ENCODE data around the gene OCIAD2.
"Not testable (repeated sequence)": the region's sequence is repeated elsewhere in the genome, so short reads cannot be mapped to it uniquely, and the experiment has no call there.

OCIAD2 gene

DNA sequence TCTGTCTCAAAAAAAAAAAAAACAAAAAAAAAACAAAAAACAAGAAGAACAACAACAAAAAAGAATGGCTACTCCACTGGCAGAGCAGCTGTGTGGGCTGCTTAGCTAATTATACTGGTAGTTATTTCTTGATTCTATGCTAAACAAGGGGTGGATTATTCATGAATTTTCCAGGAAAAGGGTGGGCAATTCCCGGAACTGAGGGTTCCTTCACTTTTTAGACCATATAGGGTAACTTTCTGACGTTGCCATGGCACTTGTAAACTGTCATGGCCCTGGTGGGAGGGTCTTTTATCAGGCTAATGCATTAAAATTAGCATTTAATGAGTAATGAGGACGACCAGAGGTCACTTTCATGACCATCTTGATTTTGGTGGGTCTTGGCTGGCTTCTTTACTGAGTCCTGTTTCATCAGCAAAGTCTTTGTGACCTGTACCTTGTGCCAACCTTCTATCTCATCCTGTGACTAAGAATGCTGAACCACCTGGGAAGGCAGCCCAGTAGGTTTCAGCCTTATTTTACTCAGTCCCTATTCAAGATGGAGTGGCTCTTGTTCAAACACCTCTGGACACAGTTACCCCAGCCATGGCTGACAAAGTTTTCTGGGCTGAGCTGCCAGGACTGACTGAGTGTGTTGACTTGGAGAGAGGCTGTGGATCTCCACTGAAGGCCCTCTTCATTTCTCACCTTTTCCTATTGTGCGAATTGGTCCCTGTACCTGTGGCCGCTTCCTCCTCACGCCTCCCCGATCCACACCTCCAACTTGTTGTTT, 1.3 kb upstream of the OCIAD2 start:
- DNase-seq (ENCODE audit: low spot score): no peak

- no peak for DNase-seq (ENCODE audit: low spot score)
Measured at GRCh38 chr4:48905363-48906015, 1.1 kb downstream of the OCIAD2 start.

GRCh38 chr4:48904541-48905142, 1.9 kb downstream of the OCIAD2 start:
- no peak for DNase-seq (ENCODE audit: low spot score)

GRCh38 chr4:48904101-48904500, 2.5 kb downstream of the OCIAD2 start:
- no peak for DNase-seq (ENCODE audit: low spot score)

DNA sequence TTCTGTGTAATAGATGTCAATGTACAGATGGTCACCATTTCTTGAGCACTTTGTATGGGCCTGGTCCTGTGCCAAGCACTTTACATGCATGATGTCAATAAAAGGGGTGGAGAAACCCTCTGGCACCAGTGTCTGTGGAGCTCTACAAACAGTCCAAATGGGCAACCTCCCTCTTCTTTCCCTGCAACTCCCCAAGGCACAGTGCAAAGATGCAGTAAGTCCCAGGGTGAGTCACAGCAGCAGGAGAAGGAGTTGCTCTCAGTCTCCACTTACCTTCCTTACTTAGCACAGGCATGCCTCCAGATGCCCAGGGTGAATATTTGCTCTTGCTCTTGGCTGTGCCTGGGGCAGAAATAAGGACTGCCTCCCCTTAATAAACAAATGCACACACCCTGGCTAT, 4.3 kb downstream of the OCIAD2 start:
- DNase-seq (ENCODE audit: low spot score): no peak

DNA sequence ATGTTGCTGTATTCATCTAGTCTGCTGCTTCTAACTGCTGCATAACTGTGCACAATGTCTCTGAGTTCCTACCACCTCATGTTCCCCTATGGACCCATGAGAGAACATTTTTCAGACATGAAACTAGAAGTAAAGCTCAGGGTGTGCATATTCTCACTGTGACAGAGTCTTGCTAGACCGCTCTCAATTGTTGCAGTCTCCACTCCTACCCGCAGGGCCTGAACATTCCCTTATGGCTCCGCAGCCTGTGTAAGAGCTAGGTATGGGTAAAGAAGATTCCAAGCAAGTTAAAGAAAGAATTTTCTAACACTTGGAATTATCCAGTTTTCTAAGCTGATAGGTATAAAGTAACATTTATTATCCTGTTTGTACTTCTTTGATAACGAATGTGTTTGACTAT, 5.4 kb downstream of the OCIAD2 start:
- DNase-seq (ENCODE audit: low spot score): no peak

DNA sequence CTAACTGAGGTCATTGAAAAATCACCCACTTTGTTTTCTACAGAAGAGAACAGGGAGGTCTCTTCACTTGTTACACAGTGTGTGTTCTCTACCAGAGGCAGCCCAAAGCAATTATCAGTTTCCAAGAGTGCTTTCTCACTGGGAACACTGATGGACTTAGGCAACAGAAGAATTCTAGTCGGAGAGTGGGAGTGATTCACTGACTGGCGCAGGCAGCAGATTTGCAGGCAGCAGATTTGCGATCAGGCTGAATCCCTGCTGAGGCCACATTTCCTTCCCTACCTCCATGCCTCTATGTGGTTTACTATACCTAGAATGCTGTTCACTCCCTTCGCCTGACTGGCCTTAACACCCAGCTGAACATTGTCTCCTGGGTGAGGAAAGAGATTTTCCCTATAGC, 6.6 kb downstream of the OCIAD2 start:
- no peak for DNase-seq (ENCODE audit: low spot score)

GRCh38 chr4:48899432-48899749, 7.2 kb downstream of the OCIAD2 start:
- no peak for DNase-seq (ENCODE audit: low spot score)

GRCh38 chr4:48898733-48899431, 7.7 kb downstream of the OCIAD2 start:
- no peak for DNase-seq (ENCODE audit: low spot score)

GRCh38 chr4:48896845-48897244, 9.7 kb downstream of the OCIAD2 start:
- DNase-seq (ENCODE audit: low spot score): no peak

GRCh38 chr4:48891028-48891619, 15.4 kb downstream of the OCIAD2 start:
- DNase-seq (ENCODE audit: low spot score): no peak

GRCh38 chr4:48889750-48890149, 16.8 kb downstream of the OCIAD2 start:
- DNase-seq (ENCODE audit: low spot score): not testable (repeated sequence)

GRCh38 chr4:48881646-48882045, 24.9 kb downstream of the OCIAD2 start:
- DNase-seq (ENCODE audit: low spot score): not testable (repeated sequence)

DNA sequence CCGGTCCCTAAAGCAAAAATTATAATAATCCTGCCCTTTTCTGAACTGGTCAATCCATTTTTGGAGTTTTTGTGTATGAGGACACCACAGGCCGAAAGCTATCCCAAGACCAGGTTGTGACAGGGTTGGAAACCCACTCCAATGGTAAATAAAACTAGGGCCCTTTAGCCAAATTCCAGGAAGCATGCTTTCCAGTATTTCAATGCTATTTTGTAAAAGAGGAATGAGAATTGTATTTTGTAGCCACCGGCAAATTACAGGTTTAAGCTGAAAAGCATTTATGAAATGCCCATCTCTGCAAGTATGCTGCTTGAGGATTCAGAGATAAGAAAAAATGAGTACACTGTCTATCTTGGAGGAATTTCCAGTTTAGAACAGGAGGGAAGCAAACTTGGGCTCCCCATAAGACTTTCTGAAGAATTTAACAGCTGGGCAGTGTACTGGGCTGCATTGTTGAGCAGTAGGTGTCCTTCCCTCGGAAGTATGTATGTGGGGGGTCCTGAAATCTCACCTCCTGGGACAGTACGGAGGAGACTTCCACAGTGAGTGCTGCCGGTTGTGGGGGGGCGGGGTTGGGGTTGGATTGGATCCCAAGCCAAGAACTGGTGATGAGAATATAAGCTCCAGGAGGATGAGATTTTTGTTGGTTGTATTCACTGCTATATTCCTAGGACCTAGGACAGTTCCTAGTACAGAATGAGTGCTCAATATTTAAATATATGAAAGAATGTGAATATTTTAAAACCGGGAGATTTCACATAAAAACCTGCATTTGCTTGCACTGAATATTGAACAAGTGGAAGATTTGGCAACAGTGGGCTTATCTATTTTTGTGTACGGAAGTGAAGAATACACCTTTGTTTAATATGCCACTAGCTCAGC, 26.8 kb downstream of the OCIAD2 start:
- DNase-seq (ENCODE audit: low spot score): no peak

DNA sequence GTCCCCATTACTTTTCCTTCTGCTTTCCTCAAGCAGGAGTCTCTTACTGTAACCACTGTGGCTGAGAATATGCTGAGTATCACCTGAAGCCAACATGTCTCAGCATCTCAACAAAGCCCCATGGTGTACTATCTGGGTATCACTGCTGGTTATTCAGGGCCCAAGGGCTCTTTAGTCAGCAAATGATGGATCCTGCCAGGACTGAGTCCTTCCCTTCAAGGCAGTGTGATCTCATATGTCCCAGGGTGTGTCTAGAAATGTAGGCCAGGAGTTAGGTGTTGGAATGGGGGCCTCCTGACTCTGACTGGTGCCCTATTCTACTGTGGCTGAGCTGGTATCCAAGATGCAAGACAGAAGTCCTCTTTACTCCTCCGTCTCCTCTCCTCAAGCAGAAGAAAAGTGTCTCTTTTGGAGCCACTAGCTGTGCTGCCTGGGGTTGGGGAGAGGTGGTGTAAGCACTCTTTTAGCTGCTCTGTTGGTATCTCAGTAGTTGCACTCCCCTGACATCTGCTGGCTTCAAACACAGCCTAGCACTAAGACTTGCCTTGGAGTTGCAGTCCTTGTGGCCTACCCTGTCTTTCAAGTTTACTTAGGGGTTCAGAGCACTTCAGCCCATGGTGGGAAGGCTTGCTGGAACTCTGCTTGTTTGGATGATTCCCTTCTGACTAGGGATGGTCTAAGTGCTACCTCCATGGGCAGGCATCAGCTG, 28.6 kb downstream of the OCIAD2 start:
- no peak for DNase-seq (ENCODE audit: low spot score)

GRCh38 chr4:48864696-48865095, 41.9 kb downstream of the OCIAD2 start:
- not testable (repeated sequence) for DNase-seq (ENCODE audit: low spot score)

GRCh38 chr4:48863728-48864127, 42.8 kb downstream of the OCIAD2 start:
- DNase-seq (ENCODE audit: low spot score): no peak

DNA sequence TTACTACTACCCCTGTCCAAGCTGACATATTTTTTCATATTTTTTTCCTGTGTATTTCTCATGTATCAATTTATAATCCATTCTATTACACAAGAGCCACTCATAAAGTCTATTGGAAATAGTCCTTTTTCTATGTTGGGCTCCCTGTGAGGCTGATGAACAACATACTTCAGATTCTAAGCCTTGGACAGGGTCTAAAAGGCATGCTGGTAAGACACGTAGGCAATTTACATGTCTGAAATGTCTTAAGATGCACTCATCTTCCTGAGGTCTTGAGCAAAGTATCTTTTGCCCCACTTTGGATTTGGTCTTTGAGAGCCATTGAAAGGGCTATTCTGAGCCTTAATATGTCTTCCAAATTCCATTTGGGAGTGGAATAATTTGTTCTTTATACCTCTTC, 43.9 kb downstream of the OCIAD2 start:
- no peak for DNase-seq (ENCODE audit: low spot score)

GRCh38 chr4:48862038-48862437, 44.5 kb downstream of the OCIAD2 start:
- no peak for DNase-seq (ENCODE audit: low spot score)

GRCh38 chr4:48858130-48858529, 48.4 kb downstream of the OCIAD2 start:
- no peak for DNase-seq (ENCODE audit: low spot score)

- DNase-seq (ENCODE audit: low spot score): no peak
Measured at GRCh38 chr4:48854982-48855381, 51.6 kb downstream of the OCIAD2 start.

Measured in CD4-positive, alpha-beta T cell treated with Interleukin-2 at 100 ng/mL for 4 hours (primary cell).